ENCODE data around the gene HDDC2. TPM values are rescaled to one million over a fixed set of nuclear protein-coding genes. Genes with fewer than 3 reads are reported as not detected.

The HDDC2 gene
- total and polyA plus RNA-seq, 2 experiments from 2014 or later, result 69.5 to 131 TPM

DNA sequence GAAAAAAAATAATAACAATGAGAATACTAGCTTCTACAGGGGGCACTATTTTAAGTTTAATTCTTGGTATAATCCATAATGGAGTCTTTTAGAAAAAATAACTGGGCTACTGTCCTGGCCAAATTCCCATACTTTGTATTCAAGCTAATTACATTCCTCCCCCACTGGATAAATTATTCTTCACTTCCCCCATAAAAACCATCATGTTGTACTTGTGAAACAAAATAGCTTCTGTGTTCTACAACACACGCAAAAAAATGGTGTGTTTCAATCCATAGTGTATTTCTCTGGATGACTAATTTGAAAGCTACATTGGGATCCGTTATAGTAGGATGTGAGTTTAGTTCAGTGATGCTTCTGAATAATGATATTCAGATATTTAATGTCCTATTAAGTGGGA, 21.6 kb upstream of the HDDC2 start:
- Histone ChIP-seq H2AFZ (no peak overlapping the region), H3K4me3 (no peak overlapping the region), H3K27ac (ENCODE audit: low read depth) (no peak overlapping the region), H3K4me2 (no peak overlapping the region), H4K20me1 (replicated peaks; ENCODE audit: insufficient read depth) (no peaks in the 10 kb centered on the region), H3K27me3 (ENCODE audit: insufficient read depth) (no peaks in the 10 kb centered on the region), H3K4me1 (ENCODE audit: insufficient read depth) (no peaks in the 10 kb centered on the region; the same call in 1 of the 2 replicates), H3F3A (replicated peaks; ENCODE audit: low read depth) (no peaks in the 10 kb centered on the region), H3K36me3 (ENCODE audit: insufficient read depth) (no peaks in the 10 kb centered on the region), H3K9me2 (ENCODE audit: insufficient read depth) (no peaks in the 10 kb centered on the region), H3K79me2 (replicated peaks; ENCODE audit: insufficient read depth) (no peaks in the 10 kb centered on the region)
- Mint-ChIP-seq H3K4me3 (no peak overlapping the region), H3K36me3 (ENCODE audit: low read depth) (no peaks in the 10 kb centered on the region), H3K27ac (no peak overlapping the region), H3K27me3 (ENCODE audit: insufficient read depth, low read depth, poor library complexity) (no peaks in the 10 kb centered on the region), H3K4me1 (peaks cover 4% of the 10 kb centered on the region; the same call in 2 of the 3 replicates), H3K9me3 (peaks cover 2% of the 10 kb centered on the region; the same call in 1 of the 3 replicates)
- ATAC-seq (no peak), DNase-seq (ENCODE audit: low spot score) (no peak)
- TF ChIP-seq, protein P1, sequence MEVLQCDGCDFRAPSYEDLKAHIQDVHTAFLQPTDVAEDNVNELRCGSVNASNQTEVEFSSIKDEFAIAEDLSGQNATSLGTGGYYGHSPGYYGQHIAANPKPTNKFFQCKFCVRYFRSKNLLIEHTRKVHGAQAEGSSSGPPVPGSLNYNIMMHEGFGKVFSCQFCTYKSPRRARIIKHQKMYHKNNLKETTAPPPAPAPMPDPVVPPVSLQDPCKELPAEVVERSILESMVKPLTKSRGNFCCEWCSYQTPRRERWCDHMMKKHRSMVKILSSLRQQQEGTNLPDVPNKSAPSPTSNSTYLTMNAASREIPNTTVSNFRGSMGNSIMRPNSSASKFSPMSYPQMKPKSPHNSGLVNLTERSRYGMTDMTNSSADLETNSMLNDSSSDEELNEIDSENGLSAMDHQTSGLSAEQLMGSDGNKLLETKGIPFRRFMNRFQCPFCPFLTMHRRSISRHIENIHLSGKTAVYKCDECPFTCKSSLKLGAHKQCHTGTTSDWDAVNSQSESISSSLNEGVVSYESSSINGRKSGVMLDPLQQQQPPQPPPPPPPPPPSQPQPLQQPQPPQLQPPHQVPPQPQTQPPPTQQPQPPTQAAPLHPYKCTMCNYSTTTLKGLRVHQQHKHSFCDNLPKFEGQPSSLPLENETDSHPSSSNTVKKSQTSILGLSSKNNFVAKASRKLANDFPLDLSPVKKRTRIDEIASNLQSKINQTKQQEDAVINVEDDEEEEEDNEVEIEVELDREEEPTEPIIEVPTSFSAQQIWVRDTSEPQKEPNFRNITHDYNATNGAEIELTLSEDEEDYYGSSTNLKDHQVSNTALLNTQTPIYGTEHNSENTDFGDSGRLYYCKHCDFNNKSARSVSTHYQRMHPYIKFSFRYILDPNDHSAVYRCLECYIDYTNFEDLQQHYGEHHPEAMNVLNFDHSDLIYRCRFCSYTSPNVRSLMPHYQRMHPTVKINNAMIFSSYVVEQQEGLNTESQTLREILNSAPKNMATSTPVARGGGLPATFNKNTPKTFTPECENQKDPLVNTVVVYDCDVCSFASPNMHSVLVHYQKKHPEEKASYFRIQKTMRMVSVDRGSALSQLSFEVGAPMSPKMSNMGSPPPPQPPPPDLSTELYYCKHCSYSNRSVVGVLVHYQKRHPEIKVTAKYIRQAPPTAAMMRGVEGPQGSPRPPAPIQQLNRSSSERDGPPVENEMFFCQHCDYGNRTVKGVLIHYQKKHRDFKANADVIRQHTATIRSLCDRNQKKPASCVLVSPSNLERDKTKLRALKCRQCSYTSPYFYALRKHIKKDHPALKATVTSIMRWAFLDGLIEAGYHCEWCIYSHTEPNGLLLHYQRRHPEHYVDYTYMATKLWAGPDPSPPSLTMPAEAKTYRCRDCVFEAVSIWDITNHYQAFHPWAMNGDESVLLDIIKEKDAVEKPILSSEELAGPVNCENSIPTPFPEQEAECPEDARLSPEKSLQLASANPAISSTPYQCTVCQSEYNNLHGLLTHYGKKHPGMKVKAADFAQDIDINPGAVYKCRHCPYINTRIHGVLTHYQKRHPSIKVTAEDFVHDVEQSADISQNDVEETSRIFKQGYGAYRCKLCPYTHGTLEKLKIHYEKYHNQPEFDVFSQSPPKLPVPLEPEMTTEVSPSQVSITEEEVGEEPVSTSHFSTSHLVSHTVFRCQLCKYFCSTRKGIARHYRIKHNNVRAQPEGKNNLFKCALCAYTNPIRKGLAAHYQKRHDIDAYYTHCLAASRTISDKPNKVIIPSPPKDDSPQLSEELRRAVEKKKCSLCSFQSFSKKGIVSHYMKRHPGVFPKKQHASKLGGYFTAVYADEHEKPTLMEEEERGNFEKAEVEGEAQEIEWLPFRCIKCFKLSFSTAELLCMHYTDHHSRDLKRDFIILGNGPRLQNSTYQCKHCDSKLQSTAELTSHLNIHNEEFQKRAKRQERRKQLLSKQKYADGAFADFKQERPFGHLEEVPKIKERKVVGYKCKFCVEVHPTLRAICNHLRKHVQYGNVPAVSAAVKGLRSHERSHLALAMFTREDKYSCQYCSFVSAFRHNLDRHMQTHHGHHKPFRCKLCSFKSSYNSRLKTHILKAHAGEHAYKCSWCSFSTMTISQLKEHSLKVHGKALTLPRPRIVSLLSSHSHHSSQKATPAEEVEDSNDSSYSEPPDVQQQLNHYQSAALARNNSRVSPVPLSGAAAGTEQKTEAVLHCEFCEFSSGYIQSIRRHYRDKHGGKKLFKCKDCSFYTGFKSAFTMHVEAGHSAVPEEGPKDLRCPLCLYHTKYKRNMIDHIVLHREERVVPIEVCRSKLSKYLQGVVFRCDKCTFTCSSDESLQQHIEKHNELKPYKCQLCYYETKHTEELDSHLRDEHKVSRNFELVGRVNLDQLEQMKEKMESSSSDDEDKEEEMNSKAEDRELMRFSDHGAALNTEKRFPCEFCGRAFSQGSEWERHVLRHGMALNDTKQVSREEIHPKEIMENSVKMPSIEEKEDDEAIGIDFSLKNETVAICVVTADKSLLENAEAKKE (CRISPR knock-in tag; IDR thresholded peaks at IDR 0.05), result no peak
- no peak for TF ChIP-seq ZNF114 (CRISPR knock-in tag; IDR thresholded peaks at IDR 0.05)
- no peak for TF ChIP-seq JUNB (IDR thresholded peaks at IDR 0.05; ENCODE audit: unreplicated experiment)
- TF ChIP-seq POLR2AphosphoS5 (IDR thresholded peaks at IDR 0.05; ENCODE audit: low read depth), result no peak
- TF ChIP-seq EZH2 (IDR thresholded peaks at IDR 0.05; ENCODE audit: low read depth, unreplicated experiment), result no peak
- TF ChIP-seq, protein P2, sequence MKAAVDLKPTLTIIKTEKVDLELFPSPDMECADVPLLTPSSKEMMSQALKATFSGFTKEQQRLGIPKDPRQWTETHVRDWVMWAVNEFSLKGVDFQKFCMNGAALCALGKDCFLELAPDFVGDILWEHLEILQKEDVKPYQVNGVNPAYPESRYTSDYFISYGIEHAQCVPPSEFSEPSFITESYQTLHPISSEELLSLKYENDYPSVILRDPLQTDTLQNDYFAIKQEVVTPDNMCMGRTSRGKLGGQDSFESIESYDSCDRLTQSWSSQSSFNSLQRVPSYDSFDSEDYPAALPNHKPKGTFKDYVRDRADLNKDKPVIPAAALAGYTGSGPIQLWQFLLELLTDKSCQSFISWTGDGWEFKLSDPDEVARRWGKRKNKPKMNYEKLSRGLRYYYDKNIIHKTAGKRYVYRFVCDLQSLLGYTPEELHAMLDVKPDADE (IDR thresholded peaks at IDR 0.05), result no peak
- no peak for TF ChIP-seq STAT1 (IDR thresholded peaks at IDR 0.05; ENCODE audit: unreplicated experiment)
- TF ChIP-seq, protein P3, sequence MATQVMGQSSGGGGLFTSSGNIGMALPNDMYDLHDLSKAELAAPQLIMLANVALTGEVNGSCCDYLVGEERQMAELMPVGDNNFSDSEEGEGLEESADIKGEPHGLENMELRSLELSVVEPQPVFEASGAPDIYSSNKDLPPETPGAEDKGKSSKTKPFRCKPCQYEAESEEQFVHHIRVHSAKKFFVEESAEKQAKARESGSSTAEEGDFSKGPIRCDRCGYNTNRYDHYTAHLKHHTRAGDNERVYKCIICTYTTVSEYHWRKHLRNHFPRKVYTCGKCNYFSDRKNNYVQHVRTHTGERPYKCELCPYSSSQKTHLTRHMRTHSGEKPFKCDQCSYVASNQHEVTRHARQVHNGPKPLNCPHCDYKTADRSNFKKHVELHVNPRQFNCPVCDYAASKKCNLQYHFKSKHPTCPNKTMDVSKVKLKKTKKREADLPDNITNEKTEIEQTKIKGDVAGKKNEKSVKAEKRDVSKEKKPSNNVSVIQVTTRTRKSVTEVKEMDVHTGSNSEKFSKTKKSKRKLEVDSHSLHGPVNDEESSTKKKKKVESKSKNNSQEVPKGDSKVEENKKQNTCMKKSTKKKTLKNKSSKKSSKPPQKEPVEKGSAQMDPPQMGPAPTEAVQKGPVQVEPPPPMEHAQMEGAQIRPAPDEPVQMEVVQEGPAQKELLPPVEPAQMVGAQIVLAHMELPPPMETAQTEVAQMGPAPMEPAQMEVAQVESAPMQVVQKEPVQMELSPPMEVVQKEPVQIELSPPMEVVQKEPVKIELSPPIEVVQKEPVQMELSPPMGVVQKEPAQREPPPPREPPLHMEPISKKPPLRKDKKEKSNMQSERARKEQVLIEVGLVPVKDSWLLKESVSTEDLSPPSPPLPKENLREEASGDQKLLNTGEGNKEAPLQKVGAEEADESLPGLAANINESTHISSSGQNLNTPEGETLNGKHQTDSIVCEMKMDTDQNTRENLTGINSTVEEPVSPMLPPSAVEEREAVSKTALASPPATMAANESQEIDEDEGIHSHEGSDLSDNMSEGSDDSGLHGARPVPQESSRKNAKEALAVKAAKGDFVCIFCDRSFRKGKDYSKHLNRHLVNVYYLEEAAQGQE (IDR thresholded peaks at IDR 0.05; ENCODE audit: unreplicated experiment), result no peak
- no peak for TF ChIP-seq ZNF331 (CRISPR knock-in tag; IDR thresholded peaks at IDR 0.05; ENCODE audit: low read depth)
- TF ChIP-seq CREB1 (CRISPR knock-in tag; IDR thresholded peaks at IDR 0.05; ENCODE audit: low read depth), result no peak
- no peak for TF ChIP-seq EZH2phosphoT487 (IDR thresholded peaks at IDR 0.05; ENCODE audit: unreplicated experiment)
- no peak for TF ChIP-seq NANOG (IDR thresholded peaks at IDR 0.05; ENCODE audit: borderline replicate concordance)
- TF ChIP-seq, protein P4, sequence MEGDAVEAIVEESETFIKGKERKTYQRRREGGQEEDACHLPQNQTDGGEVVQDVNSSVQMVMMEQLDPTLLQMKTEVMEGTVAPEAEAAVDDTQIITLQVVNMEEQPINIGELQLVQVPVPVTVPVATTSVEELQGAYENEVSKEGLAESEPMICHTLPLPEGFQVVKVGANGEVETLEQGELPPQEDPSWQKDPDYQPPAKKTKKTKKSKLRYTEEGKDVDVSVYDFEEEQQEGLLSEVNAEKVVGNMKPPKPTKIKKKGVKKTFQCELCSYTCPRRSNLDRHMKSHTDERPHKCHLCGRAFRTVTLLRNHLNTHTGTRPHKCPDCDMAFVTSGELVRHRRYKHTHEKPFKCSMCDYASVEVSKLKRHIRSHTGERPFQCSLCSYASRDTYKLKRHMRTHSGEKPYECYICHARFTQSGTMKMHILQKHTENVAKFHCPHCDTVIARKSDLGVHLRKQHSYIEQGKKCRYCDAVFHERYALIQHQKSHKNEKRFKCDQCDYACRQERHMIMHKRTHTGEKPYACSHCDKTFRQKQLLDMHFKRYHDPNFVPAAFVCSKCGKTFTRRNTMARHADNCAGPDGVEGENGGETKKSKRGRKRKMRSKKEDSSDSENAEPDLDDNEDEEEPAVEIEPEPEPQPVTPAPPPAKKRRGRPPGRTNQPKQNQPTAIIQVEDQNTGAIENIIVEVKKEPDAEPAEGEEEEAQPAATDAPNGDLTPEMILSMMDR (conservative IDR thresholded peaks at IDR 0.05; ENCODE audit: low read depth in 2 of 2), result no peak
